Measurements from ENCODE around the gene HSPB1. TPM values are rescaled to one million over a fixed set of nuclear protein-coding genes. Genes with fewer than 3 reads are reported as not detected.
"Not testable (repeated sequence)": the region's sequence is repeated elsewhere in the genome, so short reads cannot be mapped to it uniquely, and the experiment has no call there.

Gene HSPB1
- total RNA-seq, 1 donor from 2014 or later = 78.8 TPM

GRCh38 chr7:76330261-76330660 is 27.8 kb downstream of the HSPB1 start:
- DNase-seq (ENCODE audit: low read depth, low spot score) = no peak

- DNase-seq (ENCODE audit: low read depth, low spot score) = no peak
Measured at GRCh38 chr7:76330673-76331072, 28.2 kb downstream of the HSPB1 start.

GRCh38 chr7:76332078-76332477 is 29.6 kb downstream of the HSPB1 start:
- no peak for DNase-seq (ENCODE audit: low read depth, low spot score)

GRCh38 chr7:76333511-76334101 is 31.1 kb downstream of the HSPB1 start:
- no peak for DNase-seq (ENCODE audit: low read depth, low spot score)

GRCh38 chr7:76334320-76334967 is 32.0 kb downstream of the HSPB1 start:
- DNase-seq (ENCODE audit: low read depth, low spot score) = no peak

- DNase-seq (ENCODE audit: low read depth, low spot score) = not testable (repeated sequence)
Measured at GRCh38 chr7:76335417-76335816, 32.9 kb downstream of the HSPB1 start.

- DNase-seq (ENCODE audit: low read depth, low spot score) = no peak
Measured at GRCh38 chr7:76336094-76336493, 33.6 kb downstream of the HSPB1 start.

- DNase-seq (ENCODE audit: low read depth, low spot score) = no peak
Measured at GRCh38 chr7:76337147-76337546, 34.7 kb downstream of the HSPB1 start.

- DNase-seq (ENCODE audit: low read depth, low spot score) = no peak
Measured at GRCh38 chr7:76338298-76339084, 36.0 kb downstream of the HSPB1 start.

- no peak for DNase-seq (ENCODE audit: low read depth, low spot score)
Measured at GRCh38 chr7:76340617-76341131, 38.2 kb downstream of the HSPB1 start.

- DNase-seq (ENCODE audit: low read depth, low spot score) = no peak
Measured at GRCh38 chr7:76342222-76342621, 39.7 kb downstream of the HSPB1 start.

- DNase-seq (ENCODE audit: low read depth, low spot score) = no peak
Measured at GRCh38 chr7:76343294-76343930, 40.9 kb downstream of the HSPB1 start.

GRCh38 chr7:76343931-76344321 is 41.5 kb downstream of the HSPB1 start:
- no peak for DNase-seq (ENCODE audit: low read depth, low spot score)

- no peak for DNase-seq (ENCODE audit: low read depth, low spot score)
Measured at GRCh38 chr7:76346097-76346496, 43.6 kb downstream of the HSPB1 start.

- no peak for DNase-seq (ENCODE audit: low read depth, low spot score)
Measured at GRCh38 chr7:76346778-76347177, 44.3 kb downstream of the HSPB1 start.

- no peak for DNase-seq (ENCODE audit: low read depth, low spot score)
Measured at GRCh38 chr7:76347710-76348109, 45.2 kb downstream of the HSPB1 start.

- no peak for DNase-seq (ENCODE audit: low read depth, low spot score)
Measured at GRCh38 chr7:76349313-76349885, 46.9 kb downstream of the HSPB1 start.

GRCh38 chr7:76351372-76351771 is 48.9 kb downstream of the HSPB1 start:
- no peak for DNase-seq (ENCODE audit: low read depth, low spot score)

- no peak for DNase-seq (ENCODE audit: low read depth, low spot score)
Measured at GRCh38 chr7:76352193-76352592, 49.7 kb downstream of the HSPB1 start.

- no peak for DNase-seq (ENCODE audit: low read depth, low spot score)
Measured at GRCh38 chr7:76353744-76354143, 51.3 kb downstream of the HSPB1 start.
